ENCODE measurements around the gene MSX1. TPM values are rescaled to one million over a fixed set of nuclear protein-coding genes. Genes with fewer than 3 reads are reported as not detected.

Gene MSX1
- total RNA-seq, 1 donor from 2014 or later: 50.3 TPM

DNA sequence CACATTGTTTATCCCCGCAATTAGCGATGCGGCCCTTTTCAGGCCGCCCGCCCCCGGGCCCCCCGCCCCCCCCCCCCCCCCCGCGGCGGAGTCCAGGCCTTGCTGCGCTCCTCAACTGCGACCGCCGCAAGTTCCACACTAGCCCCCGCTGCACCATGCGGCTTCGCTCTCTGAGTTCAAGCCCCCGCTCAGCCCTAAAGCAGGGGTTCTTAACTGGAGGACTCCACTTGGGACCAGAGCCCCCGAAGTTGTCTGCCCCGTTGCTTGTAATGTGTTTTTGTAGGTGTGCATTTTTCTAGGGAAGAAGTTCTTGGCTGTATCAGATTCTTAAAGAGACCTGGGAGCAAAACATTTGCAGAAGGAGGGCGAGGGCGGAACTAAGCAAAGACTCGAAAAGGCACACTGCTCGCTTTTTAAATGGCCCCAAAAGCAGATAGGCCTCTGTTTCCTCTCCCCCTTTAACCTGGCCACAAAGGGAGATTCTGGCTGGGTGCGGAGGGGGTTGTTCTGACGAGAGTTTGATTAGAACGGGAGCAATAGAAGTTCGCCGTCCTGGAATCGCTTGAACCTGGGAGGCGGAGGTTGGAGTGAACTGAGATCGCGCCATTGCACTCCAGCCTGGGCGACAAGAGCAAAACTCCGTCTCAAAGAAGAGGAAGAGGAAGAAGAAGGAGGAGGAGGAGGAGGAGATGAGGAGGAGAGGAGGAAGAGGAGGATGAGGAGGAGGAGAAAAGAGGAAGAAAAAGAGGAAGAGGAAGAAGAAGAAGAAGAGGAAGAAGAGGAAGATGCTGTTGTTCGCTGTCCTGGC, 2.3 kb upstream of the MSX1 start:
- peak overlapping the region; percentile 54 for H3K4me3 Mint-ChIP-seq
- no peak for DNase-seq (ENCODE audit: low spot score in 2 of 2, unreplicated experiment in 2 of 2)
- TF ChIP-seq, protein P1, sequence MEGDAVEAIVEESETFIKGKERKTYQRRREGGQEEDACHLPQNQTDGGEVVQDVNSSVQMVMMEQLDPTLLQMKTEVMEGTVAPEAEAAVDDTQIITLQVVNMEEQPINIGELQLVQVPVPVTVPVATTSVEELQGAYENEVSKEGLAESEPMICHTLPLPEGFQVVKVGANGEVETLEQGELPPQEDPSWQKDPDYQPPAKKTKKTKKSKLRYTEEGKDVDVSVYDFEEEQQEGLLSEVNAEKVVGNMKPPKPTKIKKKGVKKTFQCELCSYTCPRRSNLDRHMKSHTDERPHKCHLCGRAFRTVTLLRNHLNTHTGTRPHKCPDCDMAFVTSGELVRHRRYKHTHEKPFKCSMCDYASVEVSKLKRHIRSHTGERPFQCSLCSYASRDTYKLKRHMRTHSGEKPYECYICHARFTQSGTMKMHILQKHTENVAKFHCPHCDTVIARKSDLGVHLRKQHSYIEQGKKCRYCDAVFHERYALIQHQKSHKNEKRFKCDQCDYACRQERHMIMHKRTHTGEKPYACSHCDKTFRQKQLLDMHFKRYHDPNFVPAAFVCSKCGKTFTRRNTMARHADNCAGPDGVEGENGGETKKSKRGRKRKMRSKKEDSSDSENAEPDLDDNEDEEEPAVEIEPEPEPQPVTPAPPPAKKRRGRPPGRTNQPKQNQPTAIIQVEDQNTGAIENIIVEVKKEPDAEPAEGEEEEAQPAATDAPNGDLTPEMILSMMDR (IDR thresholded peaks at IDR 0.05; ENCODE audit: unreplicated experiment): no peak
- peak overlapping the region; percentile 88 for H3K27ac Mint-ChIP-seq
- peaks cover 74% of the 10 kb centered on the region for H3K4me1 Mint-ChIP-seq
- H3K27me3 Mint-ChIP-seq (ENCODE audit: low read depth): peaks cover 19% of the 10 kb centered on the region
- H3K9me3 Mint-ChIP-seq: no peaks in the 10 kb centered on the region
- H3K36me3 Mint-ChIP-seq: peaks cover 4% of the 10 kb centered on the region

DNA sequence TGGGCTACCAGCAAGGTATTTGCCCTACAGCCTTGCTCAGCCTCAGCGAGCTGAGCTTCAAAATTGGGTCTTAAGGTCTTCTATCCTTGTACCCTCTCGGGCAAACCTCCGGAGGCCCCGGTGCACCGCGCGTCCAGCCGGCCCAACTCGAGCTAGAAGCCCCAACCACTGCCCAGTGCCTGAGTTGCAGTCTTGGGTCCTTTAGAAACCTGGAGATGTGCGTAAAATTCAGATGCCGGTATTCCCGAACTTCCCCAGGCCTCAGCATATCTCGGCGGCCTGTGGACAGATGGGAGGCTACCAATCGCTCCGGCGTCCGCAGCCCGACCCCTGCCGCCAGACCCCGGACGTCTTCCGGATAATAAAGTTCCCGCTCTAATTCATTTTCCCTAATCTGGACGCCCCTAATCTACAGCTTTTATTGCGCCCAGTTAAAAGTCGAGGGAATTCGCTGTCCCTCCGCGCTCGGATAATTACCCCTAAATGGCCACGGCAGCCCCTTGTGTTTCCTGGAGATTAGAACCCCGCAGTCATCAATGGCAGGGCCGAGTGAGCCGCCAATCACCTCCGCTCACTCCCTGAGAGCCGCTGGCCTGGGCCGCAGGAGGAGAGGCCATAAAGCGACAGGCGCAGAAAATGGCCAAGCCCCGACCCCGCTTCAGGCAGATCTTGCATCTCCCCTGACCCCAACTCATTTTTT, 1.5 kb upstream of the MSX1 start:
- peak overlapping the region; percentile 26 for H3K4me3 Mint-ChIP-seq
- peak overlapping the region; percentile 85 for H3K27ac Mint-ChIP-seq
- H3K9me3 Mint-ChIP-seq: no peaks in the 10 kb centered on the region
- peaks cover 24% of the 10 kb centered on the region for H3K27me3 Mint-ChIP-seq (ENCODE audit: low read depth)
- TF ChIP-seq, protein P1 (IDR thresholded peaks at IDR 0.05; ENCODE audit: unreplicated experiment): no peak
- DNase-seq (ENCODE audit: low spot score in 2 of 2, unreplicated experiment in 2 of 2): no peak
- H3K4me1 Mint-ChIP-seq: peaks cover 72% of the 10 kb centered on the region
- H3K36me3 Mint-ChIP-seq: peaks cover 9% of the 10 kb centered on the region

DNA sequence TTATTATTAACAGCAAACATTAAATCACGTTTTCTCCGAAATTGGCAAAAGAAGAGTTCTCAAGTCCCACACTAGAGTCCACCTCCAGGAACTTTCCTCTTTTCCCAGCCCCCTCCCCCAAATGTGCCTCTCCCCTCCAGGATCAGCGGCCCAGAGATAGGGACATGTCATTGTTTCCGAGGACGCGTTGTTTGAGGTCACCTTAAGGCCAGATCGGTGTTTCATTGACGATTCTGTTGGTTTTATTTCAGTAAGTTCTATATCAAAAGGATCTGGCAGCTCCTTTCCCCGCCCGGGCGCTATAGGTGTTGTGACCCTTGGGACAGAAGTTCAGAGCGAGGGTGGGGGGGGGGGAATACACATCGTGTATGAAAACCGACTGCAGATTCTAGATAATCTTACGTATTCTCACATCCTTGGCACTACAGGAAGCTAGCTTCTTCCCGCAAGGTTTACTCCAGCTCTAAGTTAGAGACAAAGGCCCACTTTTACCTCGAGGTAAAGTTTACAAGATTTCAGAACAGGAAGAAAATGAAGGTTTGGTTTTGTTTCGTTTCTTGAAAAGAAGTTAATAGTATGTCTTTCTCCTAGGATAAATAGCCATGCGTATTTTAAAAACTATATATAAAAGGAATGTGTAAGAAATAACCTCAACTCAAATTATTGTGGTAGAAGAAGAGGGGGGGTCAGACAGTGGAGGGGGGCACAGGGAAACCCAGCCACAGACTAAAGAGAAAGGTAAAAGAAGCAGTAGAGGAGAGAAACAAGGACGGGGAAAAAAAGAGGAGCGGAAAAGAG, 739 bp upstream of the MSX1 start:
- peak overlapping the region; percentile 85 for H3K27ac Mint-ChIP-seq
- H3K36me3 Mint-ChIP-seq: peaks cover 14% of the 10 kb centered on the region
- TF ChIP-seq, protein P1 (IDR thresholded peaks at IDR 0.05; ENCODE audit: unreplicated experiment): no peak

DNA sequence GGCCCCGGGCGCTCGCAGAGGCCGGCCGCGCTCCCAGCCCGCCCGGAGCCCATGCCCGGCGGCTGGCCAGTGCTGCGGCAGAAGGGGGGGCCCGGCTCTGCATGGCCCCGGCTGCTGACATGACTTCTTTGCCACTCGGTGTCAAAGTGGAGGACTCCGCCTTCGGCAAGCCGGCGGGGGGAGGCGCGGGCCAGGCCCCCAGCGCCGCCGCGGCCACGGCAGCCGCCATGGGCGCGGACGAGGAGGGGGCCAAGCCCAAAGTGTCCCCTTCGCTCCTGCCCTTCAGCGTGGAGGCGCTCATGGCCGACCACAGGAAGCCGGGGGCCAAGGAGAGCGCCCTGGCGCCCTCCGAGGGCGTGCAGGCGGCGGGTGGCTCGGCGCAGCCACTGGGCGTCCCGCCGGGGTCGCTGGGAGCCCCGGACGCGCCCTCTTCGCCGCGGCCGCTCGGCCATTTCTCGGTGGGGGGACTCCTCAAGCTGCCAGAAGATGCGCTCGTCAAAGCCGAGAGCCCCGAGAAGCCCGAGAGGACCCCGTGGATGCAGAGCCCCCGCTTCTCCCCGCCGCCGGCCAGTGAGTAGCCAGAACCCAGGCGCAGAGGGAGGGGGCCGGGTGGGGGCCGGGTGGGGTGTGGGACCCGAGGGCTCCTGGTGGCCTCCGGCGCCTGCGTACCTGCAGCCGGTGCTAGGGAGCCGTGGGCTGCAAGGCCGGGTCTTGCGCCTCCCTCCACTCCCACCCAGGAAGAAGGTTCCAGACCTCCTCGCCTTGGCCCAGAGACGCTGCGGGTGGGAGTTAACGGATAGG, 534 bp downstream of the MSX1 start:
- peaks cover 39% of the 10 kb centered on the region for H3K27me3 Mint-ChIP-seq (ENCODE audit: low read depth)
- peaks cover 23% of the 10 kb centered on the region for H3K36me3 Mint-ChIP-seq
- H3K9me3 Mint-ChIP-seq: no peaks in the 10 kb centered on the region
- TF ChIP-seq, protein P1 (IDR thresholded peaks at IDR 0.05; ENCODE audit: unreplicated experiment): no peak
- H3K27ac Mint-ChIP-seq: peak overlapping the region; percentile 96
- DNase-seq (ENCODE audit: low spot score in 2 of 2, unreplicated experiment in 2 of 2): no peak
- peaks cover 67% of the 10 kb centered on the region for H3K4me1 Mint-ChIP-seq
- H3K4me3 Mint-ChIP-seq: peak overlapping the region; percentile 97

More for the DNA sequence above, 739 bp upstream of the MSX1 start:
- peaks cover 64% of the 10 kb centered on the region for H3K4me1 Mint-ChIP-seq
- no peak for DNase-seq (ENCODE audit: low spot score in 2 of 2, unreplicated experiment in 2 of 2)
- peaks cover 27% of the 10 kb centered on the region for H3K27me3 Mint-ChIP-seq (ENCODE audit: low read depth)
- H3K4me3 Mint-ChIP-seq: peak overlapping the region; percentile 63
- no peaks in the 10 kb centered on the region for H3K9me3 Mint-ChIP-seq
